ENCODE measurements around the gene PLPP2. TPM values are rescaled to one million over a fixed set of nuclear protein-coding genes. Genes with fewer than 3 reads are reported as not detected.

Gene PLPP2
- polyA plus RNA-seq, 1 donor (not counting 4 experiments of a cell fraction or from before 2014, with no cell fraction given), result 13.6 TPM

DNA sequence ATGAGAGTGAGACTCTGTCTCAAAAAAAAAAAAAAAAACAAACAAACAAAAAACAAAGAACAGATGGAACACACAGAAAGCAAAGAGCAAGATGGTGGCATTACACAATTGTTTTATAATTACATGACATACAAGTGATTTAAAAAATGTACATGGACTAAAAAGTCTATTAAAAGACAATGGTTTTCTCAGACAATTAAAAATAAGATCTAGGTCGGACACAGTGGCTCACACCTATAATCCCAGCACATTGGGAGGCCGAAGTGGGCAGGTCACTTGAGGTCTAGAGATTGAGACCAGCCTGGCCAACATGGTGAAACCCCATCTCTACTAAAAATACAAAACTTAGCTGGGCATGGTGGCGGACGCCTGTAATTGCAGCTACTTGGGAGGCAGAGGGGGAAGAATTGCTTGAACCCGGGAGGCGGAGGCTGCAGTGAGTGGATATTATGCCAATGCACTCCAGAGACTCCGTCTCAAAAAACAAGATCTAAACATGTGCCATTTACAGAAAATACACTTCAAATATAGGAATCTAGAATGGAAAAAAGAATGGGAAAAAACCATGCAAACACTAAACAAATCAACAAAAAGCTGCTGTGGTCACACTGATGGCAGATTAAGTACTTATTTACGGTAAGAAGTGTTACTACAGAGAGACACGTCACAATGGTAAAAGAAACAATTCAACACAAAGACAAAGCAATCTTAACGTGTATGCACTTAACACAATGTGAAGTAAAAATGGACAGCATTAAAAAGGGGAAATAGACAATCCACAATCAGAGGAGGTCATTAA is 26.7 kb upstream of the PLPP2 start:
- no peak overlapping the region for H3K4me2 ChIP-seq (ENCODE audit: control insufficient read depth, extremely low read depth, insufficient read depth, low read depth, low read length)
- H3K27ac ChIP-seq (ENCODE audit: control insufficient read depth, insufficient read depth, low read length), result no peak overlapping the region
- no peaks in the 10 kb centered on the region for H3K9me3 ChIP-seq (ENCODE audit: control insufficient read depth, low read depth, low read length)
- peaks cover 23 to 25% of the 10 kb centered on the region in 2 experiments for H3K36me3 ChIP-seq (ENCODE audit: control insufficient read depth in 2 of 2, extremely low read depth in 1 of 2, insufficient read depth in 2 of 2, low read length in 2 of 2)
- no peaks in the 10 kb centered on the region for H3K9me1 ChIP-seq (ENCODE audit: control insufficient read depth, extremely low read depth, insufficient read depth, low read length)
- dilution Hi-C loops (cut with MboI; ENCODE audit: extremely low pct_ligation_motif_present, low sequenced_read_pairs), result no loop called here
- no peaks in the 10 kb centered on the region for H3K27me3 ChIP-seq (ENCODE audit: control insufficient read depth, extremely low read depth, insufficient read depth, low read length)
- peaks cover 23% of the 10 kb centered on the region for H3K79me2 ChIP-seq (ENCODE audit: control insufficient read depth, insufficient read depth, low read length)
- no peak overlapping the region for H2AFZ ChIP-seq (ENCODE audit: control insufficient read depth, low read length)
- no peak for TF ChIP-seq EZH2 (IDR thresholded peaks at IDR 0.05; ENCODE audit: low read length)
- TF ChIP-seq, protein P1, sequence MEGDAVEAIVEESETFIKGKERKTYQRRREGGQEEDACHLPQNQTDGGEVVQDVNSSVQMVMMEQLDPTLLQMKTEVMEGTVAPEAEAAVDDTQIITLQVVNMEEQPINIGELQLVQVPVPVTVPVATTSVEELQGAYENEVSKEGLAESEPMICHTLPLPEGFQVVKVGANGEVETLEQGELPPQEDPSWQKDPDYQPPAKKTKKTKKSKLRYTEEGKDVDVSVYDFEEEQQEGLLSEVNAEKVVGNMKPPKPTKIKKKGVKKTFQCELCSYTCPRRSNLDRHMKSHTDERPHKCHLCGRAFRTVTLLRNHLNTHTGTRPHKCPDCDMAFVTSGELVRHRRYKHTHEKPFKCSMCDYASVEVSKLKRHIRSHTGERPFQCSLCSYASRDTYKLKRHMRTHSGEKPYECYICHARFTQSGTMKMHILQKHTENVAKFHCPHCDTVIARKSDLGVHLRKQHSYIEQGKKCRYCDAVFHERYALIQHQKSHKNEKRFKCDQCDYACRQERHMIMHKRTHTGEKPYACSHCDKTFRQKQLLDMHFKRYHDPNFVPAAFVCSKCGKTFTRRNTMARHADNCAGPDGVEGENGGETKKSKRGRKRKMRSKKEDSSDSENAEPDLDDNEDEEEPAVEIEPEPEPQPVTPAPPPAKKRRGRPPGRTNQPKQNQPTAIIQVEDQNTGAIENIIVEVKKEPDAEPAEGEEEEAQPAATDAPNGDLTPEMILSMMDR (optimal IDR thresholded peaks at IDR 0.05 in 1 of 3, IDR thresholded peaks at IDR 0.05 in 1 of 3, conservative IDR thresholded peaks at IDR 0.05 in 1 of 3; ENCODE audit: extremely low read depth in 1 of 3, insufficient read depth in 2 of 3, low read length in 3 of 3), result no peak
- H4K20me1 ChIP-seq (ENCODE audit: control insufficient read depth, extremely low read depth, insufficient read depth, low read length), result no peaks in the 10 kb centered on the region
- H3K9ac ChIP-seq (ENCODE audit: control insufficient read depth, extremely low read depth, insufficient read depth, low read length), result no peak overlapping the region
- FAIRE-seq (no peak), DNase-seq (ENCODE audit: low read depth, low spot score) (no peak)
- no peak overlapping the region for H3K4me3 ChIP-seq (ENCODE audit: control insufficient read depth in 2 of 3, extremely low read depth in 1 of 3, insufficient read depth in 2 of 3, low read depth in 1 of 3, low read length in 3 of 3)
- no peaks in the 10 kb centered on the region for H3K4me1 ChIP-seq (ENCODE audit: control insufficient read depth, extremely low read depth, insufficient read depth, low read length)

DNA sequence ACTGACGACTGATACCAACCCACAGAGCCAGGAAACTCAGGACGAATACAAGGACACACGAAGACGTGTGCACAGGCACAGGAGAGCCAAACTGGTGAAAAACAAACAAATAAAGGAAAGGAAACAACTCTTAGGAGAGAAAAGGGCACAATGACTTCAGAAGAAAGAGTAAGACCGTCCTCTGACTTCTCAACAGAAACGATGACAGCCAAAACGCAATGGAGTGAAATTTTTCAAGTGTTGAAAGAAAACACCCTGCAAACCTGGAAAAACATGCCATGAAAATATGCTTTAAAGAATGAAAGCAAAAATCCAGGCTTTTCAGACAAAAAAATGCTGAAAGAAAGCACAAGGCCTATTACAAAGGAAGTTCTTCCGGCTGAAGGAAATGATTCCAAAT is 24.6 kb upstream of the PLPP2 start:
- H2AFZ ChIP-seq (ENCODE audit: control insufficient read depth, low read length), result no peak overlapping the region
- H3K79me2 ChIP-seq (ENCODE audit: control insufficient read depth, insufficient read depth, low read length), result peaks cover 17% of the 10 kb centered on the region
- H3K27ac ChIP-seq (ENCODE audit: control insufficient read depth, insufficient read depth, low read length), result no peak overlapping the region
- no peaks in the 10 kb centered on the region for H3K9me1 ChIP-seq (ENCODE audit: control insufficient read depth, extremely low read depth, insufficient read depth, low read length)
- TF ChIP-seq, protein P1 (optimal IDR thresholded peaks at IDR 0.05 in 1 of 3, IDR thresholded peaks at IDR 0.05 in 1 of 3, conservative IDR thresholded peaks at IDR 0.05 in 1 of 3; ENCODE audit: extremely low read depth in 1 of 3, insufficient read depth in 2 of 3, low read length in 3 of 3), result no peak
- TF ChIP-seq EZH2 (IDR thresholded peaks at IDR 0.05; ENCODE audit: low read length), result no peak
- no peaks in the 10 kb centered on the region for H3K4me1 ChIP-seq (ENCODE audit: control insufficient read depth, extremely low read depth, insufficient read depth, low read length)
- no peak overlapping the region for H3K4me2 ChIP-seq (ENCODE audit: control insufficient read depth, extremely low read depth, insufficient read depth, low read depth, low read length)
- dilution Hi-C loops (cut with MboI; ENCODE audit: extremely low pct_ligation_motif_present, low sequenced_read_pairs), result no loop called here
- no peaks in the 10 kb centered on the region for H3K27me3 ChIP-seq (ENCODE audit: control insufficient read depth, extremely low read depth, insufficient read depth, low read length)
- no peaks in the 10 kb centered on the region for H3K9me3 ChIP-seq (ENCODE audit: control insufficient read depth, low read depth, low read length)
- no peak for FAIRE-seq
- no peak overlapping the region for H3K4me3 ChIP-seq (ENCODE audit: control insufficient read depth in 2 of 3, extremely low read depth in 1 of 3, insufficient read depth in 2 of 3, low read depth in 1 of 3, low read length in 3 of 3)
- no peaks in the 10 kb centered on the region for H4K20me1 ChIP-seq (ENCODE audit: control insufficient read depth, extremely low read depth, insufficient read depth, low read length)
- no peak overlapping the region for H3K9ac ChIP-seq (ENCODE audit: control insufficient read depth, extremely low read depth, insufficient read depth, low read length)
- no peak for DNase-seq (ENCODE audit: low read depth, low spot score)
- H3K36me3 ChIP-seq (ENCODE audit: control insufficient read depth in 2 of 2, extremely low read depth in 1 of 2, insufficient read depth in 2 of 2, low read length in 2 of 2), result peaks cover 16 to 29% of the 10 kb centered on the region in 2 experiments
